Adrenal gland (tissue), 5 donors: ENCODE measurements around the gene DIO1.

Experiments used
- POLR2A ChIP-seq, 2 donors: fragments of 450-650 bp; IDR thresholded peaks; one replicate each; pipeline ENCODE4 v1.6.1; 2017; ENCODE audit warnings: antibody characterized with exemption in 2 of 2, mild to moderate bottlenecking in 2 of 2, moderate library complexity in 1 of 2
- TF ChIP-seq, protein P1 (sequence below), 6 experiments: fragments of 450-650 bp in 4 of 6; fragments of 200-600 bp in 2 of 6; sonication (generic) in 1 of 6; IDR thresholded peaks; 1 replicate in 5 of 6; 2 replicates in 1 of 6; pipeline versions ENCODE4 v1.5.1 to v1.8.0; 2016 to 2021; ENCODE audit warnings: antibody characterized with exemption in 6 of 6, mild to moderate bottlenecking in 2 of 6, moderate library complexity in 1 of 6
- donor health status: DM: no; HTN: no; CAD: no.

DNA sequence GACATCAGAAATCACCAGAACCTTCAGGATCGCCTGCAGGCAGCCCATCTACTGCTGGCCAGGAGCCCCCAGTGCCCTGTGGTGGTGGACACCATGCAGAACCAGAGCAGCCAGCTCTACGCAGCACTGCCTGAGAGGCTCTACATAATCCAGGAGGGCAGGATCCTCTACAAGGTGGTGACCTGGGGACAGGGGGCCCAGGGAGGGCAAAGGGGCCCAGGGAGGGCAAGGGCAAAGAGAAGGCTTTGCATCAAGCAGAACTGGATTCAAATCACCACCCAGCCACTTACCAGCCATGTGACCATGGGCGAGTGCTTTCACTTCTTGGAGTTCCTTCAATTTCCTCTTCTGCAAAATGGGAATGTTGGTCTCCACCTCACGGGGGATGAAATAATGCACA lies 12.1 kb downstream of the DIO1 start:
- no peak for TF ChIP-seq POLR2A (IDR thresholded peaks at IDR 0.05)
- TF ChIP-seq, protein P1, sequence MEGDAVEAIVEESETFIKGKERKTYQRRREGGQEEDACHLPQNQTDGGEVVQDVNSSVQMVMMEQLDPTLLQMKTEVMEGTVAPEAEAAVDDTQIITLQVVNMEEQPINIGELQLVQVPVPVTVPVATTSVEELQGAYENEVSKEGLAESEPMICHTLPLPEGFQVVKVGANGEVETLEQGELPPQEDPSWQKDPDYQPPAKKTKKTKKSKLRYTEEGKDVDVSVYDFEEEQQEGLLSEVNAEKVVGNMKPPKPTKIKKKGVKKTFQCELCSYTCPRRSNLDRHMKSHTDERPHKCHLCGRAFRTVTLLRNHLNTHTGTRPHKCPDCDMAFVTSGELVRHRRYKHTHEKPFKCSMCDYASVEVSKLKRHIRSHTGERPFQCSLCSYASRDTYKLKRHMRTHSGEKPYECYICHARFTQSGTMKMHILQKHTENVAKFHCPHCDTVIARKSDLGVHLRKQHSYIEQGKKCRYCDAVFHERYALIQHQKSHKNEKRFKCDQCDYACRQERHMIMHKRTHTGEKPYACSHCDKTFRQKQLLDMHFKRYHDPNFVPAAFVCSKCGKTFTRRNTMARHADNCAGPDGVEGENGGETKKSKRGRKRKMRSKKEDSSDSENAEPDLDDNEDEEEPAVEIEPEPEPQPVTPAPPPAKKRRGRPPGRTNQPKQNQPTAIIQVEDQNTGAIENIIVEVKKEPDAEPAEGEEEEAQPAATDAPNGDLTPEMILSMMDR (IDR thresholded peaks at IDR 0.05): no peak
